Fibroblast of gingiva (primary cell): ENCODE data around the gene CDHR1.
A peak's percentile ranks its signal among the peaks of the same experiment; 100 is the strongest.

Experiments
- DNase-seq: peaks from one replicate; pipeline ENCODE4 v3.0.0-alpha.2; 2011; ENCODE audit warnings: low read depth

CDHR1 gene

DNA sequence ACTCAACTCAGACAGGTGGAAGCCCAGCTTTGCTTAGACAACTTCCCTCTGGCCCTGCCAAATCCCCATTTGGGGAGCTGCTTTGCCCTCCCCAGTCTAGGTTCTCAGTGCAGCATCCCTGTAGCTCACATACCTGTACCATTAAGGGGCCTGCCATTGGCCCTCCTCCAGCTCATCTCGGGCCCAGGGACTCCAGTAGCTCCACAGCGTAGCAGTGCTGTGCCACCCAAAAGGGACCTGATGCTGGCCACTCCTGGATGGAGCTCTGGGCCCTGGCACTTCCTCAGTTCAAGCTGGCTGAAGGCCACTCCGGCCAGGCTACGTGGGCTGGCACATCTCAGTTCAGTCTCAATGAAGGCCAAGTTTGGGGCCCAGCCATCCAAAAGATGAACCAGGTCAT, 39.6 kb downstream of the CDHR1 start:
- no peak for DNase-seq

DNA sequence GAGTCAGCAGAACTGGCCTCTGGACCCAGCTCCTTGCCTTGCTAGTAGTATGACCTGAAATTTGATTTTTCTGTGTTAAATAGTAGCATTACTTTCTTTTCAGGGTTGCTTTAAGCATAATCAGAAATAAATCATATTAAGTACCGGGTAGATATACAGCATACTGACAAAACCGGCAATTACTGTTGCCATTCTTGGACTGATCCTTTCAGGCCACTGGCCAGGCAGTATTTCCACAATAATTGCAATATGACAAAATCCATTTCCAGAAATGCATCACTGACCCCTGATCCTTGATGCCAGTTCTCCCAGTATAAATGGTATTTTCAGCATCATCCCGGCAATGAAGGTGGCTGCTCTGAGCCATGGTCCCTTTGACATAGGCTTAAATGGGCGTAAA, 40.1 kb downstream of the CDHR1 start:
- DNase-seq, result no peak

DNA sequence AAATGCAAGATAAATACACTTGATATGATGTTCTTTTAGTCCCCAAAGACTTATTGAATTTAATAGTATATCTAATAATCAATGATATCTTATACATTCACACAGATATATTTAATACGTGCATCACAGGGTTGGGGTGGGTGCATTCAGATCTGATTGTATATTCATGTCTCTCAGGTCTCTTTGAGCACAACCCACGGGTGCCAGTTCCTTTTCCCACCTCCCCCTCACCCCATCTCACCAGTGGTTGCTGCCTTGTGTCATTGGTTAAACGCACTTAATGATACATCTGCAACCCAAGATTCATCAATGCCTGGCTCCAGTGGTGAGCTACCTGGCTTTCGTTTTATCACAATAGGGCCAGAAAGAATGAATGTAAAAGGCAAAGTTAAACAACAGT, 40.8 kb downstream of the CDHR1 start:
- no peak for DNase-seq

- no peak for DNase-seq
Observed at GRCh38 chr10:84236807-84237198, 42.5 kb downstream of the CDHR1 start.

GRCh38 chr10:84237199-84238051, 43.1 kb downstream of the CDHR1 start:
- DNase-seq, result no peak

GRCh38 chr10:84238909-84239308, 44.6 kb downstream of the CDHR1 start:
- DNase-seq, result no peak

GRCh38 chr10:84241185-84241790, 47.0 kb downstream of the CDHR1 start, which contains the start of gene LRIT1:
Gene LRIT1, minus strand, starts transcription at chr10:84241546. Its CDS starts 107 bp downstream, at chr10:84241439.
- DNase-seq, result no peak

GRCh38 chr10:84243759-84244158, 49.4 kb downstream of the CDHR1 start:
- no peak for DNase-seq

- DNase-seq, result no peak
Observed at GRCh38 chr10:84244651-84245270, 50.4 kb downstream of the CDHR1 start, which contains the start of gene RGR. Gene RGR, plus strand, starts transcription at chr10:84245053. Its CDS starts 38 bp downstream, at chr10:84245091.

- no peak for DNase-seq
Observed at GRCh38 chr10:84247496-84247895, 53.2 kb downstream of the CDHR1 start.

DNA sequence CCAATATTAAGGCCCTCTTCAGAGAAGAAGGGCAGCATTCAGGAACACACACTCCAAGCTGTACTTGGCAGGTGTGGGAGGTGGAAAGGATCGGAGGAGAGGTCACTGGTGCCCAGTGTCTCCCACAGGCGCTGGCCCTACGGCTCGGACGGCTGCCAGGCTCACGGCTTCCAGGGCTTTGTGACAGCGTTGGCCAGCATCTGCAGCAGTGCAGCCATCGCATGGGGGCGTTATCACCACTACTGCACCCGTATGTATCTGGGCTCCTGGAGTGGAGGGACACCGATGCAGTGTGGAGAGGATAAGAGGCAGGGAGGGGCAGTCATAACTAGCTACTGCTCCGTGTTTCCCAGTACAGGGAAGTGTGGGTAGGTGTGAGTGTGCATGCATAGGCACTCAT, 54.5 kb downstream of the CDHR1 start:
- no peak for DNase-seq

GRCh38 chr10:84254552-84255478, 60.5 kb downstream of the CDHR1 start:
- no peak for DNase-seq

DNA sequence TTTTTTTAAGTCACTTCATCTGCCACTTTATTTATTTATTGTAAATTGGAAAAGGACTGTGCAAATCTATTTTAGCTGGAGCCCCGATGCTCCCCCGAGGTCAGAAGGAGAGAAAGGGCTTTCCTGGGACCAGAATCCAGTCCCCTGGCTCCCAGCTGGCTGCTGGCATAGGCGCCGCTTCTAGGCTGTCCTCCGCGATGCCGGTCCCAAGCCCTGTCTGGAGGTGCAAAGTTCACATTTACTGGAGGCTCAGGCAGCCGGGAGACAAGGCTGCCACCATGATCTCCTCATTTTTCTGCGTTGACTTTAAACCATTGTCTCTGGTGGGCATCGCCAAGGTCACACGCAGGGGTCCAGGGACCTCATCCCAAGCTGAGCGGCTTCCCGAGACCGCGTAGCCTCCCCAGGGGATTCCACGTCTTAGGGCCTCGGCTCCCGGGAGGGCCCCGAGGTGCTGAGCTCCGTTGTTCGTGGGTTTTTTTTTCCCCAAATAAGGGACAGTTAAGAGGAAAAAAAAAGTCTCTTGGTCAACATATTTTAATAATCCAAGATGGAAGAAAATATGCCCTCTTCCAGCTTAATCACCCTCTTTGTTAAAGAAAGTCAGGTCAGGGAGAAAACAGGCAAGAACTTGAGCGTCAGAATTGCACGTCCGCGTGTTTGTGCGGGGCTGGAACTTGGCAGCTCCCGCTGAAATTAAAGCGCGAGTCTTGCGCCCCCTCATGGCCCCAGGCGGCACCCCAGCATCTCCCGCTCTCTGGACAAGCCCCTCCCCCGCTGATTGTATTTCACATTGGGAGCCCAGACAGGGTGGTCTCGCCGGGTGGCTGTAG, 62.4 kb downstream of the CDHR1 start:
- DNase-seq, result peak; percentile 16

GRCh38 chr10:84257343-84258020, 63.1 kb downstream of the CDHR1 start:
- DNase-seq, result no peak

- no peak for DNase-seq
Observed at GRCh38 chr10:84258034-84258695, 63.8 kb downstream of the CDHR1 start.

- DNase-seq, result no peak
Observed at GRCh38 chr10:84261236-84261915, 67.0 kb downstream of the CDHR1 start.

DNA sequence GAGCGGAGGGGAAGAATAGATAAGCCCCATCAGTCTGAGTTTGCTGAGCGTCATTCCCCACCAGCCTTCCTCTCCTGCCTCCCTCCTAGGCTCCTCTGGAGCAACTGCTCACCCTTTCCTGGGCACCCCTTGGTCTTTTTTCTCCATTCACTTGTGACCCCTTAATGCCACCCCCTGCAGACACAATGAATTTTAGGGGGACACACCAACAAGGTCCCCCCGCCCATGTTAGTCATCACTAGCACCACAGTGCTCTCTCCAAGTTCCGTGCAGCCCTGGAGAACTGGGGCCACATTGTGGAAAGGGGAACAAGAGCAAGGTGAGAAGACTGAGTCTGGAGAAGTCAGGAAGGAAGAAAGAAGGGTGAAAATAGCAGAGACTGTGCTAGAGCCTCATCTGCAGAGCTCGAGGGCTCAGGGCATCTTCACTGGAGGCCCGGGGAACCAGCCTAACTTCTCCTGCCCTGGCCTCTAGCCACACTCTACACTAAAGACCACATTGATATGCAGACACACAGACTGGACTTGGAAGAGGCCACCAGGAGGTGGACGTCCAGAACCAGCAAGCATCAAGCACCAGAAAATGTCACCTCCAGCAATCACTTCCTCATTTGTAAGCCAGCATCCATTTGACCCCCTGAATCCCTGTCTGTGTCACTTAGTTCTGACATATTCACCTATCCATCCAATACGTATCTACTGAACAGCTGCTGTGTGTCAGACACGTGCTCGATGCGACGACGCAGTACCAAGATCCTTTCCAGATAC, 68.0 kb downstream of the CDHR1 start:
- DNase-seq, result no peak

DNA sequence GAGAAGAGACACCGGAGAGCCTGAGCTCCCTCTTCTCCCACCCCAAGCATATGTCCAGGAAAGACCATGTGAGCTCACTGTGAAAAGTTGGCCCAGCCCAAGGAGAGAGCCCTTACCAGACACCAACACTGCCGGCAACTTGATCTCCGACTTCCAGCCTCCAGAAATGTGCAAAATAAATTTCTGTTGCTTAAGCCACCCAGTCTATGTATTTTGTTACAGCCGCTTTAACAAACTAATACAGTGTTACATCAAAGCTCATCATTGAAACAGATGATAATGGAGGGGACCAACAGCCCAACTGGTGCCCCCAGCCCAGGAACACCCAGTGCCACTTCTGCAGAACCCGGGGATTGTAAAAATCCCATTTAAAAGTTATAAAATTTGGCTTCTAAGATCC, 69.4 kb downstream of the CDHR1 start:
- no peak for DNase-seq
